Nephron progenitor cell (in vitro differentiated cells): ENCODE results near the gene SELENOO.

Experiments used
- DNase-seq: peaks from one replicate; pipeline ENCODE4 v3.0.0; 2021
- H3K27ac Mint-ChIP-seq: 2 replicates; pipeline ENCODE4 v1.8.0; 2021; ENCODE audit warnings: mild to moderate bottlenecking, moderate library complexity, mixed read lengths
- H3K27me3 Mint-ChIP-seq: 2 replicates; pipeline ENCODE4 v1.8.0; 2021; ENCODE audit warnings: mild to moderate bottlenecking, low read depth, mixed read lengths; ENCODE audit not compliant: poor library complexity
- H3K36me3 Mint-ChIP-seq: 2 replicates; pipeline ENCODE4 v1.8.0; 2021; ENCODE audit warnings: low read depth, mixed read lengths
- H3K4me1 Mint-ChIP-seq: 2 replicates; pipeline ENCODE4 v1.8.0; 2021; ENCODE audit warnings: mixed read lengths
- H3K4me3 Mint-ChIP-seq: 2 replicates; pipeline ENCODE4 v1.8.0; 2021; ENCODE audit warnings: mild to moderate bottlenecking, moderate library complexity, mixed read lengths
- H3K9me3 Mint-ChIP-seq: 2 replicates; pipeline ENCODE4 v1.8.0; 2021; ENCODE audit warnings: mild to moderate bottlenecking, moderate library complexity, mixed read lengths
- TF ChIP-seq, protein P1 (sequence below): fragments of 200-600 bp; sonication (generic); IDR thresholded peaks from 2 replicates; pipeline ENCODE4 v1.5.0; 2021; ENCODE audit warnings: antibody characterized with exemption

SELENOO gene

DNA sequence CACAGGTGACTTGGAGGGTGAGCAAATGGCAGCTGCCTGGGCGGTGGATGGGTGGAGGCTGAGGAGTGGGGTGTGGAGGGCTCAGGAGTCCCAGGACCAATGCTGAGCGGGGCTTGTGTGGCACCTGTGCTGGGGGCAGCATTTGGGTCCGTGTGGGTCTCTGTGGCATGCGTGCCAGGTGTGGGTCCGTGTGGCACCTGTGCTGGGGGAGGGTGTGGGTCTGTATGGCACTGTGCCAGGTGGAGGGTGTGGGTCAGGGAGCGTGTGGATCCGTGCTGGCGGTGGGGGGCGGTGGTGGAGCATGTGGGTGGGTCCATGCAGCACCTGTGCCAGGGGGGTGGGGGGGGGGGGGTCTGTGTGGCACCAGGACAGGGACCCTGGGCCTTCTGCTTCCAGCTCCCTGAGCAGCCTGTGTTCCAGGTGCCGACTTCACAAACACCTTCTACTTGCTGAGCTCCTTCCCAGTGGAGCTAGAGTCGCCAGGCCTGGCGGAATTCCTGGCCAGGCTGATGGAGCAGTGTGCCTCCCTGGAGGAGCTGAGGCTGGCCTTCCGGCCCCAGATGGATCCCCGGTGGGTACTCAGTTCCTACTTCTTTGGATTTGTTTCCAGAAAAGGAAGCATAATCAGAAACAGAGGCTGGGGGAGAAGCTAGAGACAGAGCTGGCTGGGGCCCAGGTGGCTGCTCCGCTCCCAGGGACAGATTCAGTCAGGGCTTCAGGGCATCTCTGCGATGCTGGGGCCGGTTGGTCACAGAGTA, 14.7 kb downstream of the SELENOO start:
- no peak for DNase-seq
- no peak overlapping the region for H3K27ac Mint-ChIP-seq
- no peak overlapping the region for H3K4me3 Mint-ChIP-seq
- no peaks in the 10 kb centered on the region for H3K4me1 Mint-ChIP-seq
- peaks cover 49% of the 10 kb centered on the region for H3K36me3 Mint-ChIP-seq
- TF ChIP-seq, protein P1, sequence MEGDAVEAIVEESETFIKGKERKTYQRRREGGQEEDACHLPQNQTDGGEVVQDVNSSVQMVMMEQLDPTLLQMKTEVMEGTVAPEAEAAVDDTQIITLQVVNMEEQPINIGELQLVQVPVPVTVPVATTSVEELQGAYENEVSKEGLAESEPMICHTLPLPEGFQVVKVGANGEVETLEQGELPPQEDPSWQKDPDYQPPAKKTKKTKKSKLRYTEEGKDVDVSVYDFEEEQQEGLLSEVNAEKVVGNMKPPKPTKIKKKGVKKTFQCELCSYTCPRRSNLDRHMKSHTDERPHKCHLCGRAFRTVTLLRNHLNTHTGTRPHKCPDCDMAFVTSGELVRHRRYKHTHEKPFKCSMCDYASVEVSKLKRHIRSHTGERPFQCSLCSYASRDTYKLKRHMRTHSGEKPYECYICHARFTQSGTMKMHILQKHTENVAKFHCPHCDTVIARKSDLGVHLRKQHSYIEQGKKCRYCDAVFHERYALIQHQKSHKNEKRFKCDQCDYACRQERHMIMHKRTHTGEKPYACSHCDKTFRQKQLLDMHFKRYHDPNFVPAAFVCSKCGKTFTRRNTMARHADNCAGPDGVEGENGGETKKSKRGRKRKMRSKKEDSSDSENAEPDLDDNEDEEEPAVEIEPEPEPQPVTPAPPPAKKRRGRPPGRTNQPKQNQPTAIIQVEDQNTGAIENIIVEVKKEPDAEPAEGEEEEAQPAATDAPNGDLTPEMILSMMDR: no peak
- no peaks in the 10 kb centered on the region for H3K27me3 Mint-ChIP-seq
- no peaks in the 10 kb centered on the region for H3K9me3 Mint-ChIP-seq

DNA sequence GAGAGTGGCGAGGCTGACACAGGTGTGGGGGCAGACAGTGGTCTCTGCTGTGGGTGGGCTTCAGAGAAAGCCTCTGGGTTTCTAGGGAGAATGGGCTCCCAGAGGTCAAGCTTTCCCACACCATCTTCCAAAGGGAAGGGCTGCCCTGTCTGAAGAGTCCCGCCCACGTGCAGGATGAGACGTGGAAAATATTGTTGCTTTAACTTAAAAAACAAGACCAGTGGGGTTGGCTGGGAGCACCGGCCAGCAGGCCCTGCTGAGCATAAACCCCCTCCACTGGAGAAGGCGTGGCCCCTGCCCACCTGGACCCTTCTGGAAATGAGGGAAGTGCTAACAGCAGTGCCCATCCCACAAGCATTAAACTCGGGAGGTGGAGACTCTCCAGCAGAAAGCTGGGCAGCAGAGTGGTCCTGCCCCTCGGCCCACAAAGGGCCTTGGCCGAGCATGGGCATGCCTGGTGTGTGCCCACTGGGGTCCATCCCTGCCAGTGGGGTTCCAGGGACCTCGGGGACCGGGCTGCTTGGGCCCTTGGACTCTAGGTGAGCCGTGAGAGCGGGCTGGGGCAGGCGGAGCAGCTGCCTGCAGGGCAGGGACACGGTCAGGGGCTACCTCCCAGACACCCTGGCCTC, 15.4 kb downstream of the SELENOO start:
- TF ChIP-seq, protein P1: no peak
- Mint-ChIP-seq H3K4me1 (no peaks in the 10 kb centered on the region), H3K9me3 (no peaks in the 10 kb centered on the region)

GRCh38 chr22:50216684-50217520, 16.1 kb downstream of the SELENOO start:
- no peaks in the 10 kb centered on the region for H3K9me3 Mint-ChIP-seq
- H3K27me3 Mint-ChIP-seq: no peaks in the 10 kb centered on the region
- H3K36me3 Mint-ChIP-seq: peaks cover 47% of the 10 kb centered on the region
- no peak overlapping the region for H3K27ac Mint-ChIP-seq
- no peak overlapping the region for H3K4me3 Mint-ChIP-seq
- TF ChIP-seq, protein P1: no peak
- no peaks in the 10 kb centered on the region for H3K4me1 Mint-ChIP-seq
- DNase-seq: no peak

More for the DNA sequence above, 15.4 kb downstream of the SELENOO start:
- H3K27me3 Mint-ChIP-seq: no peaks in the 10 kb centered on the region
- H3K27ac Mint-ChIP-seq: no peak overlapping the region
- no peak for DNase-seq
- peaks cover 50% of the 10 kb centered on the region for H3K36me3 Mint-ChIP-seq
- H3K4me3 Mint-ChIP-seq: no peak overlapping the region

GRCh38 chr22:50217543-50218152, 16.8 kb downstream of the SELENOO start:
- no peaks in the 10 kb centered on the region for H3K9me3 Mint-ChIP-seq
- peak overlapping the region; percentile 66 for H3K27ac Mint-ChIP-seq
- H3K4me1 Mint-ChIP-seq: no peaks in the 10 kb centered on the region
- H3K36me3 Mint-ChIP-seq: peaks cover 45% of the 10 kb centered on the region
- DNase-seq: no peak
- TF ChIP-seq, protein P1: no peak
- no peaks in the 10 kb centered on the region for H3K27me3 Mint-ChIP-seq
- no peak overlapping the region for H3K4me3 Mint-ChIP-seq

- H3K27ac Mint-ChIP-seq: no peak overlapping the region
- no peak for DNase-seq
- H3K4me3 Mint-ChIP-seq: no peak overlapping the region
- TF ChIP-seq, protein P1: no peak
- H3K27me3 Mint-ChIP-seq: no peaks in the 10 kb centered on the region
- H3K36me3 Mint-ChIP-seq: peaks cover 43% of the 10 kb centered on the region
- no peaks in the 10 kb centered on the region for H3K9me3 Mint-ChIP-seq
- no peaks in the 10 kb centered on the region for H3K4me1 Mint-ChIP-seq
These were observed 17.6 kb downstream of the SELENOO start for GRCh38 chr22:50218153-50218995.
